Esophagus squamous epithelium (tissue), 5 donors: ENCODE measurements around the gene KLHL29. TPM values are rescaled to one million over a fixed set of nuclear protein-coding genes. Genes with fewer than 3 reads are reported as not detected.
A peak's percentile ranks its signal among the peaks of the same experiment; 100 is the strongest.

Experiments used
- DNase-seq: peaks from one replicate; lab custom pipeline; 2025; lab: John Stamatoyannopoulos, UW
- H3K27ac ChIP-seq, 4 donors: fragments of 200-600 bp; sonication (generic); one replicate each; pipeline ENCODE4 v1.5.1; 2016 to 2019; ENCODE audit warnings: mild to moderate bottlenecking in 1 of 4
- H3K27me3 ChIP-seq, 4 donors: fragments of 200-600 bp; sonication (generic); 1 replicate in 3 of 4; 2 replicates in 1 of 4; pipeline versions ENCODE4 v1.5.1 to v1.6.0; 2017 to 2021; ENCODE audit warnings: antibody characterized with exemption in 1 of 4
- H3K36me3 ChIP-seq, 3 donors: fragments of 200-600 bp; sonication (generic); one replicate each; pipeline ENCODE4 v1.5.1; 2016 to 2019
- H3K4me1 ChIP-seq, 3 donors: fragments of 200-600 bp; sonication (generic); one replicate each; pipeline ENCODE4 v1.5.1; 2017 to 2019
- H3K4me3 ChIP-seq, 4 donors: fragments of 200-600 bp; sonication (generic); 1 replicate in 3 of 4; 2 replicates in 1 of 4; pipeline ENCODE4 v1.5.1; 2016 to 2019; ENCODE audit warnings: mild to moderate bottlenecking in 2 of 4, moderate library complexity in 1 of 4
- H3K9me3 ChIP-seq, 3 donors: fragments of 200-600 bp; sonication (generic); one replicate each; pipeline ENCODE4 v1.5.1; 2016 to 2019
- CTCF ChIP-seq, 6 experiments: fragments of 450-650 bp in 4 of 6; fragments of 200-600 bp in 2 of 6; sonication (generic) in 2 of 6; IDR thresholded peaks; one replicate each; pipeline ENCODE4 v1.5.1; 2016 to 2019; ENCODE audit warnings: antibody characterized with exemption in 6 of 6, mild to moderate bottlenecking in 4 of 6, moderate library complexity in 4 of 6
- POLR2A ChIP-seq, 4 donors: fragments of 450-650 bp; IDR thresholded peaks; one replicate each; pipeline ENCODE4 v1.6.1; 2017; ENCODE audit warnings: antibody characterized with exemption in 4 of 4, mild to moderate bottlenecking in 4 of 4, moderate library complexity in 3 of 4
- WGBS, 2 donors: methylation state at CpG; one replicate each; pipeline ENCODE4 v1.1.5; 2018; 5-methylcytosine and 5-hydroxymethylcytosine counted together
- intact Hi-C: fragments of 100-400 bp; cut with DNase I; formaldehyde crosslinking; loops from one replicate; pipeline ENCODE4 v1.15.0; 2022
- total RNA-seq, 4 donors: library from RNA; depleted of rRNA; stranded (reverse); fragments of >200 nt; gene quantifications; one replicate each; pipeline ENCODE4 v1.1.0, GENCODE V29; 2016
- donor health status: DM: yes; HTN: yes; CAD: no.

KLHL29 gene
- total RNA-seq, 4 donors from 2014 or later, result 3.4 to 11.8 (median 5.9) TPM

GRCh38 chr2:23449413-23449812 is 64.4 kb downstream of the KLHL29 start:
- TF ChIP-seq CTCF (IDR thresholded peaks at IDR 0.05) (no peak), POLR2A (IDR thresholded peaks at IDR 0.05) (no peak)
- H3K27ac ChIP-seq, result peak overlapping the region in 1 of 4 donors; percentile 17
- peaks cover 3 to 28% (median 4%) of the 10 kb centered on the region in 3 donors for H3K4me1 ChIP-seq
- intact Hi-C loops, result no loop called here
- H3K9me3 ChIP-seq, result no peaks in the 10 kb centered on the region
- no peaks in the 10 kb centered on the region for H3K27me3 ChIP-seq
- H3K36me3 ChIP-seq, result no peaks in the 10 kb centered on the region
- H3K4me3 ChIP-seq, result no peak overlapping the region
- no peak for DNase-seq

GRCh38 chr2:23449831-23450331 is 64.9 kb downstream of the KLHL29 start:
- no peak overlapping the region for H3K27ac ChIP-seq
- TF ChIP-seq POLR2A (IDR thresholded peaks at IDR 0.05), result no peak
- no peak for TF ChIP-seq CTCF (IDR thresholded peaks at IDR 0.05)
- no peaks in the 10 kb centered on the region for H3K36me3 ChIP-seq
- no peaks in the 10 kb centered on the region for H3K27me3 ChIP-seq
- no peaks in the 10 kb centered on the region for H3K9me3 ChIP-seq
- 87% methylated on average over 13 to 14 of the region's 14 CpGs for WGBS, 2 donors
- H3K4me1 ChIP-seq, result peaks cover 3 to 32% (median 4%) of the 10 kb centered on the region in 3 donors
- intact Hi-C loops, result no loop called here
- H3K4me3 ChIP-seq, result no peak overlapping the region
- no peak for DNase-seq

GRCh38 chr2:23452372-23452771 is 67.4 kb downstream of the KLHL29 start:
- H3K9me3 ChIP-seq, result no peaks in the 10 kb centered on the region
- no peak overlapping the region for H3K4me3 ChIP-seq
- no peaks in the 10 kb centered on the region for H3K27me3 ChIP-seq
- TF ChIP-seq POLR2A (IDR thresholded peaks at IDR 0.05), result no peak
- no peak for TF ChIP-seq CTCF (IDR thresholded peaks at IDR 0.05)
- peak overlapping the region in 1 of 4 donors; percentile 70 for H3K27ac ChIP-seq
- intact Hi-C loops, result no loop called here
- no peak for DNase-seq
- peaks cover 3 to 35% (median 4%) of the 10 kb centered on the region in 3 donors for H3K4me1 ChIP-seq
- H3K36me3 ChIP-seq, result no peaks in the 10 kb centered on the region
- WGBS, 2 donors, result 54 to 57% methylated on average over 5 of the region's 5 CpGs

- DNase-seq, result no peak
- intact Hi-C loops, result no loop called here
- 43 to 50% methylated on average over 7 to 9 of the region's 9 CpGs for WGBS, 2 donors
- H3K27ac ChIP-seq, result peak overlapping the region in 3 of 4 donors; percentile 25 to 70 (median 44)
- no peaks in the 10 kb centered on the region for H3K27me3 ChIP-seq
- H3K4me3 ChIP-seq, result no peak overlapping the region
- no peak for TF ChIP-seq CTCF (IDR thresholded peaks at IDR 0.05)
- no peak for TF ChIP-seq POLR2A (IDR thresholded peaks at IDR 0.05)
- no peaks in the 10 kb centered on the region for H3K9me3 ChIP-seq
- peaks cover 3 to 38% (median 4%) of the 10 kb centered on the region in 3 donors for H3K4me1 ChIP-seq
- no peaks in the 10 kb centered on the region for H3K36me3 ChIP-seq
Measured at GRCh38 chr2:23452853-23453420, 68.0 kb downstream of the KLHL29 start.

GRCh38 chr2:23453432-23453831 is 68.5 kb downstream of the KLHL29 start:
- no peak for DNase-seq
- Histone ChIP-seq H3K36me3 (no peaks in the 10 kb centered on the region), H3K4me1 (peaks cover 3 to 43% (median 4%) of the 10 kb centered on the region in 3 donors), H3K4me3 (no peak overlapping the region), H3K9me3 (no peaks in the 10 kb centered on the region), H3K27ac (peak overlapping the region in 3 of 4 donors; percentile 25 to 70 (median 44)), H3K27me3 (no peaks in the 10 kb centered on the region)
- intact Hi-C loops, result no loop called here
- 49 to 53% methylated on average over 8 of the region's 8 CpGs for WGBS, 2 donors
- no peak for TF ChIP-seq CTCF (IDR thresholded peaks at IDR 0.05)
